ENCODE data around the gene UTP4.

DNA sequence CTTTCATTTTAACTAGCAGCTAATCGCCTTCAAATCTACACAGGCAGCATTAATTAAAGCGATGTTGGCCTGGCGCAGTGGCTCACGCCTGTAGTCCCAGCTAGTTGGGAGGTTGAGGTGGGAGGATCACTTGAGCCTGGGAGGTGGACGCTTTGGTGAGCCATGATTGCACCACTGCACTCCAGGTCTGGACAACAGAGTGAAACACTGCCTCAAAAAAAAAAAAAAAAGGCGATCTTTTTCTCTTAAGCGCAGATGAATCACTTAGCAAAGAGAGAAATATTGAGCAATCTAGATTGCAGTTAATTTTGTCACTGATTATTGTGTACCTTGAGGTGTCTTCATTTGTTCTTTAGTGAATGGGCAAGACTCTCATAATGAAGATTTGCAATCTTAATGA lies 66.9 kb downstream of the UTP4 start:
- TF ChIP-seq, protein P1, sequence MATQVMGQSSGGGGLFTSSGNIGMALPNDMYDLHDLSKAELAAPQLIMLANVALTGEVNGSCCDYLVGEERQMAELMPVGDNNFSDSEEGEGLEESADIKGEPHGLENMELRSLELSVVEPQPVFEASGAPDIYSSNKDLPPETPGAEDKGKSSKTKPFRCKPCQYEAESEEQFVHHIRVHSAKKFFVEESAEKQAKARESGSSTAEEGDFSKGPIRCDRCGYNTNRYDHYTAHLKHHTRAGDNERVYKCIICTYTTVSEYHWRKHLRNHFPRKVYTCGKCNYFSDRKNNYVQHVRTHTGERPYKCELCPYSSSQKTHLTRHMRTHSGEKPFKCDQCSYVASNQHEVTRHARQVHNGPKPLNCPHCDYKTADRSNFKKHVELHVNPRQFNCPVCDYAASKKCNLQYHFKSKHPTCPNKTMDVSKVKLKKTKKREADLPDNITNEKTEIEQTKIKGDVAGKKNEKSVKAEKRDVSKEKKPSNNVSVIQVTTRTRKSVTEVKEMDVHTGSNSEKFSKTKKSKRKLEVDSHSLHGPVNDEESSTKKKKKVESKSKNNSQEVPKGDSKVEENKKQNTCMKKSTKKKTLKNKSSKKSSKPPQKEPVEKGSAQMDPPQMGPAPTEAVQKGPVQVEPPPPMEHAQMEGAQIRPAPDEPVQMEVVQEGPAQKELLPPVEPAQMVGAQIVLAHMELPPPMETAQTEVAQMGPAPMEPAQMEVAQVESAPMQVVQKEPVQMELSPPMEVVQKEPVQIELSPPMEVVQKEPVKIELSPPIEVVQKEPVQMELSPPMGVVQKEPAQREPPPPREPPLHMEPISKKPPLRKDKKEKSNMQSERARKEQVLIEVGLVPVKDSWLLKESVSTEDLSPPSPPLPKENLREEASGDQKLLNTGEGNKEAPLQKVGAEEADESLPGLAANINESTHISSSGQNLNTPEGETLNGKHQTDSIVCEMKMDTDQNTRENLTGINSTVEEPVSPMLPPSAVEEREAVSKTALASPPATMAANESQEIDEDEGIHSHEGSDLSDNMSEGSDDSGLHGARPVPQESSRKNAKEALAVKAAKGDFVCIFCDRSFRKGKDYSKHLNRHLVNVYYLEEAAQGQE (IDR thresholded peaks at IDR 0.05; ENCODE audit: borderline replicate concordance) = no peak
- TF ChIP-seq, protein P2, sequence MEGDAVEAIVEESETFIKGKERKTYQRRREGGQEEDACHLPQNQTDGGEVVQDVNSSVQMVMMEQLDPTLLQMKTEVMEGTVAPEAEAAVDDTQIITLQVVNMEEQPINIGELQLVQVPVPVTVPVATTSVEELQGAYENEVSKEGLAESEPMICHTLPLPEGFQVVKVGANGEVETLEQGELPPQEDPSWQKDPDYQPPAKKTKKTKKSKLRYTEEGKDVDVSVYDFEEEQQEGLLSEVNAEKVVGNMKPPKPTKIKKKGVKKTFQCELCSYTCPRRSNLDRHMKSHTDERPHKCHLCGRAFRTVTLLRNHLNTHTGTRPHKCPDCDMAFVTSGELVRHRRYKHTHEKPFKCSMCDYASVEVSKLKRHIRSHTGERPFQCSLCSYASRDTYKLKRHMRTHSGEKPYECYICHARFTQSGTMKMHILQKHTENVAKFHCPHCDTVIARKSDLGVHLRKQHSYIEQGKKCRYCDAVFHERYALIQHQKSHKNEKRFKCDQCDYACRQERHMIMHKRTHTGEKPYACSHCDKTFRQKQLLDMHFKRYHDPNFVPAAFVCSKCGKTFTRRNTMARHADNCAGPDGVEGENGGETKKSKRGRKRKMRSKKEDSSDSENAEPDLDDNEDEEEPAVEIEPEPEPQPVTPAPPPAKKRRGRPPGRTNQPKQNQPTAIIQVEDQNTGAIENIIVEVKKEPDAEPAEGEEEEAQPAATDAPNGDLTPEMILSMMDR (IDR thresholded peaks at IDR 0.05; ENCODE audit: poor library complexity, severe bottlenecking) = no peak
- TF ChIP-seq SMC3 (conservative IDR thresholded peaks at IDR 0.05; ENCODE audit: poor library complexity) = no peak
- TF ChIP-seq EP300 (conservative IDR thresholded peaks at IDR 0.05; ENCODE audit: poor library complexity, severe bottlenecking) = no peak
- TF ChIP-seq TAF1 (IDR thresholded peaks at IDR 0.05; ENCODE audit: low read depth) = no peak
- no peak for TF ChIP-seq EZH2 (IDR thresholded peaks at IDR 0.05; ENCODE audit: borderline replicate concordance, insufficient read depth, low read length, poor library complexity, severe bottlenecking)
- TF ChIP-seq POLR2AphosphoS5 (IDR thresholded peaks at IDR 0.05) = no peak
- no peak for TF ChIP-seq RAD21 (conservative IDR thresholded peaks at IDR 0.05)
- no peak for TF ChIP-seq MXI1 (conservative IDR thresholded peaks at IDR 0.05; ENCODE audit: poor library complexity, severe bottlenecking)
